Measurements from ENCODE around the gene MTHFD1L.

MTHFD1L gene

DNA sequence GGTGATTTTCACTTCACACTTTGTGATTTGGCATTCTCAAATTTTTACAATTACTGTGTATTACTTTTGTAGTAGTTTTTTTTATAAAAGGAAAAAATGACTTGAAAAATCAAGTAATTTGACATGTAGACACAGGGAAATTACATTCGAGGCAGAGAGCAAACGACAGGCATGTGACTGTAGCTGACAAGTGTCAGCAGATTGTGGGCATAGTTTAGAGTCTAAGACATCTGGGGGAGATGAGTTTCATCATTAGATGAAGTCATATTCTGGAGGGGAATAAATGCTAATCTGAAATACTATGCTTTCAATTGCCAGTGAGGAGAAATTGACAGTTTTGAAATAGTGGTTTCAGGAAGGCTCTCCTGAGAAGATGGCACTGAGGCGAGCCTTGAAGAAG lies 126.0 kb downstream of the MTHFD1L start:
- DNase-seq (ENCODE audit: low spot score) = no peak

DNA sequence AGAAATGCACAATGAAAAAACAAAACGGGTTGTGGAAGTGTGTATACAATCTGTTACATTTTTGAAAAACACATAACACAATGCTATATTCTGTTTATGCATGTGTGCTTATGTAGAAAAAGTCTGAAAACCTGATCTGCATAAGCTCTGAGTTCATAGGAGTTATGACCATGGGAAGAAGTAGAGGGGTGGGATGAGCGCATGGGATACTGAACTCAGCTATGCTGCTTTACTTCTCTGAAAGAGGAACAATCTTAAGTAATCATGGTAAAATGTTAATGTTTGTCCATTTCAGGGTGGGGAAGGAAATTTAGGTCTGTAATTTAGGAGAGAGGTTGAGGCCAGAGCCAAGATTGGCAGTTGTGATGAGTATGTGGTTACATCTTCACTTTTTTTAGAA lies 126.8 kb downstream of the MTHFD1L start:
- no peak for DNase-seq (ENCODE audit: low spot score)

- peak; percentile 64 for DNase-seq (ENCODE audit: low spot score)
These were observed 127.2 kb downstream of the MTHFD1L start for GRCh38 chr6:150992703-150993102.

DNA sequence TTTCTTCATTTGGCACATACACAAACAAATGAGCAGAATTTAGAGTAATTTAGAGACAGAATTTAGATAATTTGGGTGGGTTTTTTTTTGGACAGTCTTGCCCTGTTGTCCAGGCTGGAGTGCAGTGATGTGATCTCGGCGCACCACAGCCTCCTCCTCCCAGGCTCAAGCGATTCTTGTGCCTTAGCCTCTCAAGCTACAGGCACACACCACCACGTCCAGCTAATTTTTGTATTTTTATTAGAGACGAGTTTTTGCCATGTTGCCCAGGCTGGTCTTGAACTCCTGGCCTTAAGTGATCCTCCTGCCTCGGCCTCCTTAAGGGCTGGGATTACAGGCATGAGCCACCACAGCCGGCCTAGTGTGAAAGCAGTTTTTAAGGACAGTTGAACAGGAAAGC lies 127.8 kb downstream of the MTHFD1L start:
- no peak for DNase-seq (ENCODE audit: low spot score)

GRCh38 chr6:150994026-150994425 lies 128.5 kb downstream of the MTHFD1L start:
- no peak for DNase-seq (ENCODE audit: low spot score)

DNA sequence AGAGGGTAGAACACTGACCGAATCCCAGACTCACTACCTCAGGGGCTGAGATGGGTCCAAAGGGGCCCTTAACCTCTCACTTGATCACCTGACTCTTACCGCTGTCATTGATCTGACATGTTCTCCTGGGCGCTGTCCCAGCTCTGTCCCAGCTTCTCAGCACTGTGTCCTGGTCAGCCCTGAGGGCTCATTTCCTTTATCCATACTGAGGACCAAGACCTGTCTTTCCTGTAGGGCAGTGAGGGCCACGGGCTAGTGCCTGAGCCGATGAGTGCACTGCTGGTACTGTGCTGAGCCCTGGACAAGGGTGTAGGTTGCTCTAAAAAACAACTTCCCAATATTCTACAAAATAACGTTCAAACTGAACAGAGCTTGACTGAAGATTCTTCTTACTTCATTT lies 131.5 kb downstream of the MTHFD1L start:
- DNase-seq (ENCODE audit: low spot score) = no peak

DNA sequence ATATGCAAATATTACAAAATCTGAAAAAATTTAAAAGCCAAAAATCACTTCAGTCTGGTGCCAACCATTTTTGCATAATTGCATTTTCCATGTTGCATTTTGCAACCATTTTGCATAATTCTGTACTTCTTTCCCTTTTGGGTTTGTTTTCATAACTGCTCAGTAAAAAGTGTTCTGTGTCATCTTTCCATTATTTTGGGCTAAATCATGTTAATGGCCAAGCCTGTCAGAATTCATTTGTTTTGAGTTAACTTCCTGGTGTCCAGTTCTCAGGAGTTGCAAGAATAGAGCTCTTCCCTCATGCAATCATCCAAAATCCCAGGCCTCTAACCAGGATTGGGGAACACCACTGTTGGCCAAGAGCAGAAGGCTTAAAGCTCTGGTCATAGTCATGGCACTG lies 133.6 kb downstream of the MTHFD1L start:
- no peak for DNase-seq (ENCODE audit: low spot score)

DNA sequence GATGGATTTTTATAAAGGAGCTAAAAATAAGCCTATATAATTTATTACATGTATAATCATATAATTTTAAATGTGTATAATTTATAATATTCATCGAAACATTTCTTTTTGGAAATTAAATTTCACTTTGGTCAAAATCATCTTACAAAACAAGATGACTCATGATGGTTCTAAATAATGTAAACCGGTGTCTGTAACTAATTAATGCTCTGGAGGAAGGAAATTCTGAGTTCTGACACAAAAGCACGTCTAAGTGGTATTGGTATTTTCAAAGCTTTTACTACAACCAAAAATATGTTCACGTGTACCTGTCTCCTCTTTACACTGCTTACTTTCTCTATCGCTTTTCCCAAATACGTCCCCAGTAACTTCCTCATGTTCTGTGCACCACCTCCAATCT lies 134.1 kb downstream of the MTHFD1L start:
- DNase-seq (ENCODE audit: low spot score) = no peak

DNA sequence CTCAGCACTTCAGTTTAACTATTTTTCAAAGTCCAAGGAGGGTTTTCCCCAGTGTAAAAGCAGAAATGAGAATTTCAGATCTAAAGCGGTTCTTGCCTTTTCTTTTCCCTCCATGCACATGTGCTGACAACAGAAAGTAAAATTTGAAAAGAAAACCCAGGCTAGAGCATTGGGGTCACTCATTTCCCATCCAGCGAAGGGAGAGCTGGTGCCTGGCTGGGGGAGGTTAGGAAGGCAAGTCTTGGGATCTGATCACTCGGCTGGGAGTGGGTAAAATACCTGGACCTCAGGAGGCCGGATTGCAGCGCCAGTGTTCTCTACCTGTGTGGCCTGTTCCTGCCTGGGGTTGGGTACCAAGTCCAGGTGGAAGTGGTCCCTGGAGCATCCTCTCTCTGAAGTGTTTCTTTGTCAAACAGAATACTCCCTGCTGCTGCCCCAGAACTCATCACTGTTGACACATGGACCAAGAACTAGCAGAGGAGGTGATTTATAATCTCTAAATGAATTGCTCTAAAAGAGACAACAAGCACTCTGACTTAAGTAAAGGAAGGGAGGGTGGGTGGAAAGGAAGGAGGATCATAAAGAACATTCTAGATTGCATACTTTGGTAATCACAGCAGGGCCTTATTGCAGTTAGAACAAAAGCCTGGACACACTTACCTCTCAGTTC lies 136.0 kb downstream of the MTHFD1L start:
- DNase-seq (ENCODE audit: low spot score) = no peak

DNA sequence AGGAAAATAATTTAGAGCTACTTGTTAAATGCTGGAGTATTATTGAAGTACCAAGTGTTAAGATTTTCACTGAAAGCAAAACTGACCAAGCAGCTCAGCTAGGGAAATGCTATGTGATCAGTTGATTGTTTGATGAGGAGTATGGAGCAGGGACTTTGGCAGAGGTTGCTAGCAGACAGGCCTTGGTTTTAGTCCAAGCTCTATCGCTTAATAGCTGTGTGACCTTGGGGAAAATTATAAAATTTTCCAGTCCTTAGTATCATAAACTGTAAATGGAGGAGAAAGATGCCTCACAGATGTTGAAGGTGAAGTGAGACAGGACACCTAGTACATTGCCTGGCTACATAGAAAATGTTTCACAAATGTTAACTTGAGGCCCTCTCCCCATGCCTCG lies 136.6 kb downstream of the MTHFD1L start:
- DNase-seq (ENCODE audit: low spot score) = no peak

DNA sequence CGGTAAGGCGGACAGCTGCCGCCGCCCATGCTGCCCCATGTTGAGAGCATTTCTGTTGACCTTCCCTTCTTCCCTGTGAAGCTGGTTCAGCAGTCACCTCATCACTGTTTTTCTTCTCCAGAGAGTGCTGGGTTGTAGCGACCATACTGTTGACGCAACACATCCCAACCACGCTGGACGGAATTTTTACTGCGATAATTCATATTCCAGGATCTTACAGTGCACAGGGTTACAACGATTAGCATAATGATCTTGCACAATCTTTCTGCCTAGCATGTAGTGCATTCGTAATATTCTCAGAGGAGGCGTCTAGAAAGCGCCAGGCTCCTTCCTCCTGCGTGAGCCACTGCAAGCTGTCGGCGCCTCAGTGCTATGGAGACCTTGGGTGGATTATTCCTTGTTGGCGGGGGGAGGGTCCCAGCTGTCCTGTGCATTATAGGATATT lies 137.0 kb downstream of the MTHFD1L start:
- no peak for DNase-seq (ENCODE audit: low spot score)

DNA sequence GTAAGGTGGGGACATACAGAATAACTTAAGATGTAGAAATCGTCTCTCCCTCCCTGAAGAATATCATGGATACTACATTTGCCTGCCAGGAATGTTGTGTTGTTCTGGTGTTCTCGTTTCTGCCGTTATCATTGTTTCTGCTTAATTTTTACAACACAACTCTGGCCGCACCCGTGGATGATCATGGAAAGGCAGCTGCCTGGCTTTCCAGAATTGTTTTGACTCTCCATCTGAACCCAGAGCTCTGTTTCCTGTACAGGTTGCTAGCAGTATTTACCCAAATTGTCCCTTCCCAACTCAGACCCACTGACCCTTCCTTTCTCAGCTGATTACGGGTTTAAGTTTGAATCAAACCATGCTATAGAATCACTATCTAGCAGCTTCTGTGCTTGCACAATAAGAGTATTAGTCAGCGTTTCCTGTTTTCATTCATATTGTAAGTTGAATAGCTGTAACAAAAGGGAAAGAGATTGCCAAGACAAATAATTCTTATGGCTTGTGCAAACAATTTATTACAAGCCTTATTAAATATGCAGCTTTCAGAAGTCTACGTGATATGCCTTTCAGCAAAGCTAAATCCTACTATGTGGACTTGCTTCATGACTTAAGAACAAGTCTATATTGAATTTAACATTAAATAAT lies 139.0 kb downstream of the MTHFD1L start:
- peak; percentile 26 for DNase-seq (ENCODE audit: low spot score)

DNA sequence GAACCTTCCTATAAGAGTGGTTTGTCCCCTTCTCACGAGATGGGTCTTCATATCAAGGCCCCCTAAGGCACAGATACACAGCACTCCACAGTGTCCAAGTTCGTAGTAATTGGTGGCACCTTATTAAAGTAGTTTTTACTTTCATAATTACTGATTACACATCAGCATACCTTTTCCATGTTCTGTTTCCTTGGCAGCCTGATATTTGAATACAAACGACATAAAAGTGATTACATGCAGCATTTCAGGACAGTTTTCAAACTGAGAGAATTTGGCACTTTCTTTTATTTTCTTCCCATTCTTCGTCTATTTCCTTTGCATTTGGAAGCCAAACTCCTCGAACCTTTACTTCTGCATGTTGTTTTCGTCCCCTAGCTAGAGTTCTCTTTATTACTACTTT lies 139.7 kb downstream of the MTHFD1L start:
- no peak for DNase-seq (ENCODE audit: low spot score)

DNA sequence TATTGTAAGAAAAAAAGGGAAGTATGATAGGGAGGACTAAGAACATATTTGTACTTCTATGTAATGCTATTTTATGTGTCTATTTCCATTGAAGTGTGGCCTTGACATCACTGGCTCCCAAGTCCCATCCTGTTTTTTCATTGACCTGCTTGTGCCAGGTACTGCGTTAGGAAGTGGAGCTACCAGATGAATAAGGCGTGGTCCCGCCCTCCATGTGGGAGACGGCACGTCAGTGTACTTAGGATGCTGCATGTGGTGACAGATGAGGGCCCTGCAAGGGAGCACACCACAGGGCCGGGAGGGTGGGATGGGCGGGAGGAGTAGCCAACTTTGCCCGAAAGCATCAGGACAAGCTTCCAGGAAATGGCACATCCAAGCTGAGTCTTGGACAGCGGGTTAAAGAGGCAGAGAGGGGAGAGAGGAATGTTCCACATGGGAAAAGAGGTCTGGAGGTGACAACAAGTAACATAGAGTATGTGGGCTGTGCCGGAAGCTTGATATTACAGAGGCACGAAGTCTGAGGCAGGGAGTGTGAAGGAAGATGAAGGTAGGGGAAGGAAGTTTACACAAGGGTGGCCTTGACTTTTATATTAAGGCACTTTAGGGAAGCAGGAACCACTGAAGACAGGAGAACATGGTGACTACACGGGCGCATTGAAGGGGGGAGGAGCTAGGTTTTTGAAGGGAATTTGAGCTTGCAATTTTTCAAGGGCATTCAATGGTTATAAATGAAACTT lies 140.6 kb downstream of the MTHFD1L start:
- no peak for DNase-seq (ENCODE audit: low spot score)

- DNase-seq (ENCODE audit: low spot score) = no peak
These were observed 141.6 kb downstream of the MTHFD1L start for GRCh38 chr6:151007076-151007475.

DNA sequence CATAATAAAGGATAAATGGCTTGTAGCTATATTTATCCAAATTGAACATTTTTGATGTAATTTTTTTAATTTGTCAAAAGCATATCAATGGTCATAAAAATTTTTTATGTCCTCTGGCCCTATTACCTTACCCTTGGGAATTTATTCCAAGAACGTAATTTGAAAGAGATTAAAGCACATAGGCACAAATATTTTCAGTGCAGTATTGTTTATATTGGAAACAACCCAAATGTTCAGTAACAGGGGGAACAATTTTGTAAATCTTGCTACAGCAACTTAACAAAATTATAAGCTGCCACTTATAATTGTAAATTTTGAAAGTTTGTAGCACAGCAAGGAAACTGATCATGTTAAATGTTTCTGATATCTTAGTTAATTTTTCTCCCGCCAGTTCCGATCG lies 142.4 kb downstream of the MTHFD1L start:
- DNase-seq (ENCODE audit: low spot score) = no peak

DNA sequence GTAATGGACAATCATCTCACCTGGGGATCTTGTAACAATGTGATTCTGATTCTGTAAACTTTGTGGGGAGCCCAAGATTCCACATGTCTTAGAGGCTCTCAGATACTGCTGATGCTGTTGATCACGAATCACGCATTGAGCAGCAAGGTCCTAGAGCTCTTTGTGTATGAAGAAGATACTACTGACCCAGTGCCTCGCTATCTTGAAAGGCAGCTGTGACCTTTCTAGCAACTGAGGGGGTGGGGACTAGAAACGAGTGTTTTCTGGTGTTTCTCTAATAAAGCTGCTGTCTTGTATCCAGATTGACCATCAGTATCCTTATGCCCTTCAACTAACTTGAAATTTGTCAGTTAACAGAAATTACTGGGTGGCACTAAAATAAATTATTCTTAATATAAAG lies 142.9 kb downstream of the MTHFD1L start:
- no peak for DNase-seq (ENCODE audit: low spot score)

GRCh38 chr6:151009576-151009975 lies 144.1 kb downstream of the MTHFD1L start:
- no peak for DNase-seq (ENCODE audit: low spot score)

GRCh38 chr6:151010071-151010470 lies 144.6 kb downstream of the MTHFD1L start:
- no peak for DNase-seq (ENCODE audit: low spot score)

DNA sequence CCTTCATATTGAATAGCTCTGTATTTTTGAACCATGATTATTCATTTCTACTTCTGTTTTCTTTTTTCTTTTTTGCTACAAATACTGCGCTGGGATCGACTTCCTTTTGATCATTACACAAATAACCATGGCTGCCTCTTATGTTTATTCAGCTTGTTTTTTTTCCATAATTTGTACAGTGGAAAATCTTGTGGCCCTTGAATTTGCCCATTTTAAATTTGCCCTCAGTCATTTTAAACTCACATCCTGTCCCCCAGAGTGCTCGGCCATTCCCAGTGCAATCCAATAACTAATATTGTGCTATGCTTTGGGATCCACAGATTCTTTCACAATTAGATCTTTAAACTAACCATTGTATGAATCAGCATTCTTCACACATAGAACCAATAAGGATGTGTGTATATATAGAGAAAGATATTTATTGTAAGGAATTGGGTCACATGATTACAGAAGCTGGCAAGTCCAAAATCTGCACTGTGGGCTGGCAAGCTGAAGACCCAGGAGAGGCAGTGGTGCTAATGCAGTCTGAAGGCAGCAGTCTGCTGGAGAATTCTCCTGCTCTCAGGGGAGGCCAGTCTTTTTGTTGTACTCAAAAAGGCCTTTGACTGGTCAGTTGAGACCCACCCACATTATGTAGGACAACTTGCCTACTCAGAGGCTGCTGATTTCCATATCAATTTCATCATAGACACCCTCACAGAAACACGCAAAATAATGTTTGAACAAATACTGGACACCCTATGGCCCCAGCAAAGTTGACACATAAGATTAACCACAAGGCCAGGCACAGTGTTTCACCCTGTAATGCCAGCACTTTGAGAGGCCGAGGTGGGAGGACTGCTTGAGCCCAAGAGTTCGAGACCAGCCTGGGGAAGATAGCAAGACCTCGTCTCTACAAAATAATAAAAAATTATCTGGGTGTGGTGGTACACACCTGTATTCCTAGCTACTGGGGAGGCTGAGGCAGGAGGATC lies 147.1 kb downstream of the MTHFD1L start:
- no peak for DNase-seq (ENCODE audit: low spot score)

DNA sequence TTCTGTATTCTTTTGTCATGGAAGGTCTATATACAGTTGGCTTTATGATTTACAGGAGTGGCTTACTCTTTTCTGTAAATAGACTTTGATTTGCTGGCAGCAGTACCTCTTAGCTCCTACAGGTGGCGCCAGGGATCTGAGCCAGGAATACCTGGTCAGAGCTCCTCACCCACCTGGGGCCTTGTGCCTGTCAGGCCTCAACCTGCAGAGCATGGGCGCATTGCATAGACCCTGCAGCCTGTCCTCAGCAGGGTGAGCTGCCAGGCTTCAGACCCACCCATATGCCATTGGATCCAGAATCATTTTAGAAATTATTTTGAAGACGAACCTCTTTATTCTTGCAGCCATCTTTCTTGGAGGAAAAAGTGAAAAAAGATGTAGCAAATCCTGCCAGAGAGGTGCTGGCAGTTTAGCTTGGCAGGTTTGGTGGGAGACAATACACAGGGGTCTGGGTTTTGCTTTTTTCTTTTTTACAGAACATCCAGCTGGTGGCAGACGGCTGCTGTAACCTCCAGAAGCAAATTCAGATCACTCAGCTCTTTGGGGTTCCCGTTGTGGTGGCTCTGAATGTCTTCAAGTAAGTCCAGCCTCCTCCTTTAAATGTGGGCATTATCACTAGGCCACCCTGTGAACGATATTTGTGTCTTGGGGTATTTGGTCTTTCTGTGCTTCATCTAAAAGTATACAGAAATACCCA lies 149.1 kb downstream of the MTHFD1L start:
- peak; percentile 38 for DNase-seq (ENCODE audit: low spot score)

Data from AG08396 (cell line).